ENCODE results near the gene NRAP.

- TF ChIP-seq NFIC (IDR thresholded peaks at IDR 0.05; ENCODE audit: borderline replicate concordance) (no peak; the same call in none of the 2 replicates), CTCF (IDR thresholded peaks at IDR 0.05) (no peak), ELF1 (IDR thresholded peaks at IDR 0.05) (no peak), SMC3 (IDR thresholded peaks at IDR 0.05; ENCODE audit: low read depth, low read length) (no peak), YY1 (IDR thresholded peaks at IDR 0.05; ENCODE audit: low read depth) (no peak; the same call in 1 of the 2 replicates), RCOR1 (IDR thresholded peaks at IDR 0.05; ENCODE audit: low read length) (no peak), EP300 (IDR thresholded peaks at IDR 0.05; ENCODE audit: borderline replicate concordance in 1 of 2, low read depth in 1 of 2, low read length in 1 of 2) (0 out of 4 replicates have a peak, but pooled peaks of 1 of the 2 experiments have one; percentile 18), NRF1 (IDR thresholded peaks at IDR 0.05; ENCODE audit: low read depth, low read length) (no peak), REST (IDR thresholded peaks at IDR 0.05; ENCODE audit: low read depth, low read length) (no peak), RAD21 (IDR thresholded peaks at IDR 0.05; ENCODE audit: low read length) (no peak), EZH2phosphoT487 (IDR thresholded peaks at IDR 0.05; ENCODE audit: borderline replicate concordance, low read depth) (no peak)
These were observed 15.8 kb upstream of the NRAP start, which contains the start of gene CASP7 for GRCh38 chr10:113679463-113680189.
